ENCODE data around the gene IQGAP2.
A peak's percentile ranks its signal among the peaks of the same experiment; 100 is the strongest.

IQGAP2 gene

DNA sequence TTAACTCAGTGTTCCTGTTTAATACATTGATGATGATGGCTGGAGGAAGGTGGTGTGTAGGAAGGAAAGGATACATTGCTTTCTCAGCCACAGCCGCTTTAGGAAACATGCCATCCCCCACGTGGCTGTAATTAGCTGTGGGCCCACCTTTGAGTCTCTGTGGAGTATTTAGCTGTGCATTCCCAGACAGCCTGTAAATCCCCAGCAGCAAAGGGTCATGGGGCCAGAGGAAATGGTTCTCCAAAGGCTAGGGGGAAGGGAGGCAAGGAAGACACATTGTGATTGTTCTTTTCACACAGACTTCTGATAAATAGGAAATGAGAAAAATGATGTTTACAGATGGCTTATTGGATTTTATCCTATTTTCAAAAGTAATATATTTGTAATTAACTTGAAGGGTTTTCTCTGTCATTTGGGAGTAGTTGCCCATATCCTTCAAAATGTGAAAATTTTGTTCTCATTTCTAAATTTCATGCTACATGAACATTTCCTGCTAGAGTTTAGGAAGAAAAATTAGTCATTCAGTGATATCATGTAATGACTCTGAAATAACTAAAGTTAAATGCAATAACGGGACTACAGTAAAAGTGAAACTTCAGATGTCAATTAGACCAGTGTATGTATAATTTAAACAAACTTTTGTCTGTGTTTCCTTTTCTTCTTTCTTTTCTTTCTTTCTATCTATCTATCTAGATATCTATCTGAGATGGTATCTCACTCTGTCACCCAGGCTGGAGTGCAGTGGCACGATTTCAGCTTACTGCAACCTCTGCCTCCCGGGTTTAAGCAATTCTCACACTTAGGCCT is 288.6 kb downstream of the IQGAP2 start:
- ATAC-seq: no peak
- no peak for TF ChIP-seq SNAI2 (CRISPR knock-in tag; IDR thresholded peaks at IDR 0.05)
- TF ChIP-seq, protein P1, sequence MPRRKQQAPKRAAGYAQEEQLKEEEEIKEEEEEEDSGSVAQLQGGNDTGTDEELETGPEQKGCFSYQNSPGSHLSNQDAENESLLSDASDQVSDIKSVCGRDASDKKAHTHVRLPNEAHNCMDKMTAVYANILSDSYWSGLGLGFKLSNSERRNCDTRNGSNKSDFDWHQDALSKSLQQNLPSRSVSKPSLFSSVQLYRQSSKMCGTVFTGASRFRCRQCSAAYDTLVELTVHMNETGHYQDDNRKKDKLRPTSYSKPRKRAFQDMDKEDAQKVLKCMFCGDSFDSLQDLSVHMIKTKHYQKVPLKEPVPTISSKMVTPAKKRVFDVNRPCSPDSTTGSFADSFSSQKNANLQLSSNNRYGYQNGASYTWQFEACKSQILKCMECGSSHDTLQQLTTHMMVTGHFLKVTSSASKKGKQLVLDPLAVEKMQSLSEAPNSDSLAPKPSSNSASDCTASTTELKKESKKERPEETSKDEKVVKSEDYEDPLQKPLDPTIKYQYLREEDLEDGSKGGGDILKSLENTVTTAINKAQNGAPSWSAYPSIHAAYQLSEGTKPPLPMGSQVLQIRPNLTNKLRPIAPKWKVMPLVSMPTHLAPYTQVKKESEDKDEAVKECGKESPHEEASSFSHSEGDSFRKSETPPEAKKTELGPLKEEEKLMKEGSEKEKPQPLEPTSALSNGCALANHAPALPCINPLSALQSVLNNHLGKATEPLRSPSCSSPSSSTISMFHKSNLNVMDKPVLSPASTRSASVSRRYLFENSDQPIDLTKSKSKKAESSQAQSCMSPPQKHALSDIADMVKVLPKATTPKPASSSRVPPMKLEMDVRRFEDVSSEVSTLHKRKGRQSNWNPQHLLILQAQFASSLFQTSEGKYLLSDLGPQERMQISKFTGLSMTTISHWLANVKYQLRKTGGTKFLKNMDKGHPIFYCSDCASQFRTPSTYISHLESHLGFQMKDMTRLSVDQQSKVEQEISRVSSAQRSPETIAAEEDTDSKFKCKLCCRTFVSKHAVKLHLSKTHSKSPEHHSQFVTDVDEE (CRISPR knock-in tag; IDR thresholded peaks at IDR 0.05): no peak
- TF ChIP-seq CSDC2 (CRISPR knock-in tag; IDR thresholded peaks at IDR 0.05): peak; percentile 84; the same call in 1 of the 2 replicates
- TF ChIP-seq RARB (CRISPR knock-in tag; IDR thresholded peaks at IDR 0.05): no peak
- TF ChIP-seq TCF4 (CRISPR knock-in tag; IDR thresholded peaks at IDR 0.05; ENCODE audit: borderline replicate concordance): no peak
- TF ChIP-seq ZFP30 (CRISPR knock-in tag; IDR thresholded peaks at IDR 0.05): no peak
- no peak for TF ChIP-seq ISL1 (CRISPR knock-in tag; IDR thresholded peaks at IDR 0.05)
- TF ChIP-seq ZNF70 (CRISPR knock-in tag; IDR thresholded peaks at IDR 0.05): no peak

DNA sequence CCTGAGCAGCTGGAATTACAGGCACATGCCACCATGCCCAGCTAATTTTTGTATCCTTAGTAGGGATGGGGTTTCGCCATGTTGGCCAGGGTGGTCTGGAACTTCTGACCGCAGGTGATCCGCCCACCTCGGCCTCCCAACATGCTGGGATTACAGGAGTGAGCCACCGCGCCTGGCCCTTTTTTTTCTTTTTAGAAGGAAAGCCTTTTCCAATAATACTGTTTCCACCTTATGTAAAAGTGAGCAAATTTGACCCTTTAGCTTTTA is 289.1 kb downstream of the IQGAP2 start:
- ATAC-seq: no peak
- no peak for TF ChIP-seq RARB (CRISPR knock-in tag; IDR thresholded peaks at IDR 0.05)
- no peak for TF ChIP-seq ZFP3 (CRISPR knock-in tag; IDR thresholded peaks at IDR 0.05)
- TF ChIP-seq, protein P2, sequence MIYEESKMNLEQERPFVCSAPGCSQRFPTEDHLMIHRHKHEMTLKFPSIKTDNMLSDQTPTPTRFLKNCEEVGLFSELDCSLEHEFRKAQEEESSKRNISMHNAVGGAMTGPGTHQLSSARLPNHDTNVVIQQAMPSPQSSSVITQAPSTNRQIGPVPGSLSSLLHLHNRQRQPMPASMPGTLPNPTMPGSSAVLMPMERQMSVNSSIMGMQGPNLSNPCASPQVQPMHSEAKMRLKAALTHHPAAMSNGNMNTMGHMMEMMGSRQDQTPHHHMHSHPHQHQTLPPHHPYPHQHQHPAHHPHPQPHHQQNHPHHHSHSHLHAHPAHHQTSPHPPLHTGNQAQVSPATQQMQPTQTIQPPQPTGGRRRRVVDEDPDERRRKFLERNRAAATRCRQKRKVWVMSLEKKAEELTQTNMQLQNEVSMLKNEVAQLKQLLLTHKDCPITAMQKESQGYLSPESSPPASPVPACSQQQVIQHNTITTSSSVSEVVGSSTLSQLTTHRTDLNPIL (CRISPR knock-in tag; IDR thresholded peaks at IDR 0.05; ENCODE audit: low read depth): no peak
- no peak for TF ChIP-seq ISL1 (CRISPR knock-in tag; IDR thresholded peaks at IDR 0.05)
- no peak for TF ChIP-seq OSR1 (CRISPR knock-in tag; IDR thresholded peaks at IDR 0.05)
- TF ChIP-seq PPARA (CRISPR knock-in tag; IDR thresholded peaks at IDR 0.05; ENCODE audit: borderline replicate concordance): no peak

DNA sequence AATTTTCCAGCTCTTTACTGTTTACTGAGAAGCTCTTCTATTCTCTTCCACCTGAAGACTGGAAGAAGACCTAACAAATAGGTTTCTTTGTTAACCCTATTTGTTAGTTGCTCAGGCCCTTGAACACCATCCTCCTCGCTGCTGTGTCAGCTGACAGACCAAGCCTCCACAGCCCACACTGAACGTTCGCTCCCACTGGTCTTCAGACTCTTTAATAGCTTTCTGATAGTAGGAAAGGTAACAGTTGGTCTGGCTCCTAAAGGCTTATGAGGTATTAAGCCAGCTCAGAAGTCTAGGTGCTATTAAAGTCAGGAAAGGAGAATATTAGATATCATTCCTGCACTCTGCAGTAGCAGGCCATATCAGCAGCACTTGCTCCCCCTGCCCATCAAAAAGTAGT is 289.6 kb downstream of the IQGAP2 start:
- TF ChIP-seq ISL1 (CRISPR knock-in tag; IDR thresholded peaks at IDR 0.05): no peak
- TF ChIP-seq TOX (CRISPR knock-in tag; IDR thresholded peaks at IDR 0.05; ENCODE audit: borderline replicate concordance): no peak
- TF ChIP-seq, protein P1 (CRISPR knock-in tag; IDR thresholded peaks at IDR 0.05): no peak
- TF ChIP-seq ZNF565 (CRISPR knock-in tag; conservative IDR thresholded peaks at IDR 0.05; ENCODE audit: low read depth): no peak
- no peak for TF ChIP-seq ZNF8 (CRISPR knock-in tag; IDR thresholded peaks at IDR 0.05)
- TF ChIP-seq, protein P3, sequence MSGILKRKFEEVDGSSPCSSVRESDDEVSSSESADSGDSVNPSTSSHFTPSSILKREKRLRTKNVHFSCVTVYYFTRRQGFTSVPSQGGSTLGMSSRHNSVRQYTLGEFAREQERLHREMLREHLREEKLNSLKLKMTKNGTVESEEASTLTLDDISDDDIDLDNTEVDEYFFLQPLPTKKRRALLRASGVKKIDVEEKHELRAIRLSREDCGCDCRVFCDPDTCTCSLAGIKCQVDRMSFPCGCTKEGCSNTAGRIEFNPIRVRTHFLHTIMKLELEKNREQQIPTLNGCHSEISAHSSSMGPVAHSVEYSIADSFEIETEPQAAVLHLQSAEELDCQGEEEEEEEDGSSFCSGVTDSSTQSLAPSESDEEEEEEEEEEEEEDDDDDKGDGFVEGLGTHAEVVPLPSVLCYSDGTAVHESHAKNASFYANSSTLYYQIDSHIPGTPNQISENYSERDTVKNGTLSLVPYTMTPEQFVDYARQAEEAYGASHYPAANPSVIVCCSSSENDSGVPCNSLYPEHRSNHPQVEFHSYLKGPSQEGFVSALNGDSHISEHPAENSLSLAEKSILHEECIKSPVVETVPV (CRISPR knock-in tag; IDR thresholded peaks at IDR 0.05): no peak
- TF ChIP-seq ZNF70 (CRISPR knock-in tag; IDR thresholded peaks at IDR 0.05): no peak
- no peak for TF ChIP-seq CSDC2 (CRISPR knock-in tag; IDR thresholded peaks at IDR 0.05)
- no peak for TF ChIP-seq ESRRG (CRISPR knock-in tag; IDR thresholded peaks at IDR 0.05)
- no peak for TF ChIP-seq GLIS3 (CRISPR knock-in tag; IDR thresholded peaks at IDR 0.05)
- TF ChIP-seq ARNTL (CRISPR knock-in tag; IDR thresholded peaks at IDR 0.05; ENCODE audit: borderline replicate concordance, low read depth): no peak
- TF ChIP-seq ZFP30 (CRISPR knock-in tag; IDR thresholded peaks at IDR 0.05): no peak
- TF ChIP-seq OSR1 (CRISPR knock-in tag; IDR thresholded peaks at IDR 0.05): no peak
- TF ChIP-seq RARB (CRISPR knock-in tag; IDR thresholded peaks at IDR 0.05): no peak
- no peak for ATAC-seq

DNA sequence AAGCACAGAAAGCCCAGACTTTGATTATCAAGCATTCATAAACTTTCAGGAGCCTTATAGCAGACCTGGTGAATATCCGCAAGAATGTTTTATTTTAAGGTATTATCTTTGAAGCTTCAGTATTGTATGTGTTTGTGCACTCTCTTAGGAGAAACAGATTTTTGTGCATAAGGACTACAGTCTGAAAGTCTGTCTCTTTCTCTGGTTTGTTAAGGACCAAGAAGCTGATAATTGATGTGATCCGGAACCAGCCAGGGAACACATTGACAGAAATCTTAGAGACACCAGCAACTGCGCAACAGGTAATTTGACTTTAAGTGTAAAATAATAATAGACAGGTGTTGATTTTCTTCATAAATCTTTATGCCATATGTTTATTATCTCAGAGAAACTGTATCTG is 290.1 kb downstream of the IQGAP2 start:
- no peak for ATAC-seq
- TF ChIP-seq BACH2 (CRISPR knock-in tag; IDR thresholded peaks at IDR 0.05; ENCODE audit: borderline replicate concordance): no peak

Measured in SK-N-SH treated with all-trans-retinoic acid at 6 μM for 48 hours (cell line).